BJ (cell line): Measurements from ENCODE around the gene SPACDR. TPM values are rescaled to one million over a fixed set of nuclear protein-coding genes. Genes with fewer than 3 reads are reported as not detected.

ENCODE experiments used
- CTCF ChIA-PET: fragments of 350-600 bp; formaldehyde crosslinking; extraction: SDS; loops from one replicate; lab custom pipeline; 2021; ENCODE audit warnings: antibody characterized with exemption, inconsistent platforms; lab: Yijun Ruan, JAX
- POLR2A ChIA-PET: fragments of 300-600 bp; sonication (Branson Sonifier 250); formaldehyde crosslinking; extraction: SDS; loops from one replicate; lab custom pipeline; 2021; ENCODE audit warnings: antibody characterized with exemption; lab: Charles Lee
- DNase-seq: peaks from one replicate; pipeline ENCODE4 v3.0.0-alpha.2; 2011; ENCODE audit warnings: low read depth
- H3K27me3 ChIP-seq: 2 replicates; pipeline ENCODE4 v1.6.0; 2011; ENCODE audit warnings: low read length; ENCODE audit not compliant: control insufficient read depth, insufficient read depth
- H3K36me3 ChIP-seq: 2 replicates; pipeline ENCODE4 v1.5.1; 2011; ENCODE audit warnings: low read length; ENCODE audit not compliant: control insufficient read depth, insufficient read depth
- H3K4me3 ChIP-seq: 2 replicates; pipeline ENCODE4 v1.5.1; 2011; ENCODE audit warnings: low read depth, mild to moderate bottlenecking, control low read depth, low read length
- polyA plus RNA-seq: library from polyadenylated mRNA; depleted of rRNA; stranded (reverse); fragments of >200 nt; gene quantifications from 2 replicates; pipeline ENCODE4 v1.2.3, GENCODE V29; 2011
- TF ChIP-seq, protein P1 (sequence below): IDR thresholded peaks from 2 replicates; pipeline ENCODE4 v1.5.1; 2011; ENCODE audit warnings: low read depth, mild to moderate bottlenecking, control low read depth, inconsistent platforms, low read length, moderate library complexity; ENCODE audit not compliant: insufficient read depth

The SPACDR gene
- polyA plus RNA-seq, 1 experiment = 0.32 TPM

DNA sequence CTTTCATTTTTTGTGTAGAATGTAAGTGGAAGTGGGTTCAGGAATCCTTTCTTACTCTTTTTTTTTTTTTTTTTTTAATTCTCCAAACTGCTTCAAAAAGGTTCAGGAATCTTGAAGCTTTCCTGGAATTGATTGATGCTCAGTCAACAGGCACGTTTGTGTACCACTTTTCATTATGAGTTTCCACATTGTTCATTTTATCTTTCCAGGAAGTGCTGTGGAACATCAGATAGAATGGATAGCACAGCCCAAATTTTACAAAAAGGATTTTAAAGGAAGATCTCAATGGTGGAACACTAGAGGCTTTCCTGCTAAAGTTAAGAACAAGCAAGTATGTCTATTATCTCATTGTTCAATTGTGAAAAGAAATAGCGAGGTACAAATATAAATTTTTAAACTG is 25.9 kb downstream of the SPACDR start:
- POLR2A ChIA-PET = no interaction called here
- DNase-seq = no peak
- CTCF ChIA-PET = interaction anchor here (1.5 to 2.1 kb wide), 3 partner anchors 9 to 45 kb away, joined by 4 to 7 read pairs (median 6); partner anchors contain the start of genes MEPCE and NYAP1
- TF ChIP-seq, protein P1, sequence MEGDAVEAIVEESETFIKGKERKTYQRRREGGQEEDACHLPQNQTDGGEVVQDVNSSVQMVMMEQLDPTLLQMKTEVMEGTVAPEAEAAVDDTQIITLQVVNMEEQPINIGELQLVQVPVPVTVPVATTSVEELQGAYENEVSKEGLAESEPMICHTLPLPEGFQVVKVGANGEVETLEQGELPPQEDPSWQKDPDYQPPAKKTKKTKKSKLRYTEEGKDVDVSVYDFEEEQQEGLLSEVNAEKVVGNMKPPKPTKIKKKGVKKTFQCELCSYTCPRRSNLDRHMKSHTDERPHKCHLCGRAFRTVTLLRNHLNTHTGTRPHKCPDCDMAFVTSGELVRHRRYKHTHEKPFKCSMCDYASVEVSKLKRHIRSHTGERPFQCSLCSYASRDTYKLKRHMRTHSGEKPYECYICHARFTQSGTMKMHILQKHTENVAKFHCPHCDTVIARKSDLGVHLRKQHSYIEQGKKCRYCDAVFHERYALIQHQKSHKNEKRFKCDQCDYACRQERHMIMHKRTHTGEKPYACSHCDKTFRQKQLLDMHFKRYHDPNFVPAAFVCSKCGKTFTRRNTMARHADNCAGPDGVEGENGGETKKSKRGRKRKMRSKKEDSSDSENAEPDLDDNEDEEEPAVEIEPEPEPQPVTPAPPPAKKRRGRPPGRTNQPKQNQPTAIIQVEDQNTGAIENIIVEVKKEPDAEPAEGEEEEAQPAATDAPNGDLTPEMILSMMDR = no peak
- Histone ChIP-seq H3K27me3 (no peaks in the 10 kb centered on the region), H3K4me3 (no peak overlapping the region), H3K36me3 (peaks cover 13% of the 10 kb centered on the region)

DNA sequence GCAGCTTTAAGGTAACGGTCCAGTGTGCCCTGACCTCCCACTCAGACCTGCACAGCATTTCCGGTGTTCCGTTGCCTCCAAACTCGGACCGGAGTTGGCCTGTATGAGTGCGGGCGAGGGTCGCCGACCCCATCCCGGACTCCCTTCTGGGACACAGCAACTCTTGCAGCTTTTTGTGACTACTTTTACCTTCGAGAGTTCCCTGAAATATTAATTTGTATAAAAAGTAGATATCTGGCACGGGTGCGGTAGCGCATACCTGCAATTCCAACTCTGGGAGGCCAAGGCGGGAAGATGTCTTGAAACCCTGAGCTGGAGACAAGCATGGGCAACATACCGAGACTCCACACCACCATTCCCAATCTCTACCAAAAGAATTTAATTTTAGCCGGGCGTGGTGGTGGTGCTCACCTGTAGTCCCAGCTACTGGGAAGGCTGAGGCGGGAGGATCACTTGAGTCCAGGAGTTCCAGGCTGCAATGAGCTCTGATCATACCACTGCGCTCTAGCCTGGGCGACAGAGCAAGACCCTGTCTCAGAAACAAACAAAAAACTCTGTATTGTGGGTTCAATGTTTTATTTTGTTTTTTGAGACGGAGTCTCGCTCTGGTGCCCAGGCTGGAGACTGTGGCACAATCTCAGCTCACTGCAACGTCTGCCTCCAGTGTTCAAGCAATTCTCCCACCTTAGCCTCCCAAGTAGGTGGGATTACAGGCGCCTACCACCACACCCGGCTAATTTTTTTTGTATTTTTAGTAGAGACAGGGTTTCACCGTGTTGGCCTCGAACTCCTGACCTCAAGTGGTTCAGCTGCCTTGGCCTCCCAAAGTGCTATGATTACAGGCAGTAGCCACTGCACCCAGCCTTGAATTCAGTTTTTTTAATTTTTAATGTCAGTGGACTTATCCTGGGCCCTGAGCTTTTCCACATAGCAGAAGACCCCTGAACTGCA is 26.6 kb downstream of the SPACDR start:
- CTCF ChIA-PET = interaction anchor here (0.7 to 2.1 kb wide), 6 partner anchors 8 to 415 kb away, joined by 3 to 7 read pairs (median 5); partner anchors contain the start of genes MEPCE, NYAP1 and SLC12A9
- no peak for DNase-seq
- TF ChIP-seq, protein P1 = no peak
- H3K27me3 ChIP-seq = no peaks in the 10 kb centered on the region
- H3K36me3 ChIP-seq = peaks cover 16% of the 10 kb centered on the region
- H3K4me3 ChIP-seq = no peak overlapping the region
- POLR2A ChIA-PET = interaction anchor here (0.5 to 0.7 kb wide), 2 partner anchors 172 to 175 kb away, joined by 3 to 4 read pairs; partner anchors contain the start of gene MOSPD3

DNA sequence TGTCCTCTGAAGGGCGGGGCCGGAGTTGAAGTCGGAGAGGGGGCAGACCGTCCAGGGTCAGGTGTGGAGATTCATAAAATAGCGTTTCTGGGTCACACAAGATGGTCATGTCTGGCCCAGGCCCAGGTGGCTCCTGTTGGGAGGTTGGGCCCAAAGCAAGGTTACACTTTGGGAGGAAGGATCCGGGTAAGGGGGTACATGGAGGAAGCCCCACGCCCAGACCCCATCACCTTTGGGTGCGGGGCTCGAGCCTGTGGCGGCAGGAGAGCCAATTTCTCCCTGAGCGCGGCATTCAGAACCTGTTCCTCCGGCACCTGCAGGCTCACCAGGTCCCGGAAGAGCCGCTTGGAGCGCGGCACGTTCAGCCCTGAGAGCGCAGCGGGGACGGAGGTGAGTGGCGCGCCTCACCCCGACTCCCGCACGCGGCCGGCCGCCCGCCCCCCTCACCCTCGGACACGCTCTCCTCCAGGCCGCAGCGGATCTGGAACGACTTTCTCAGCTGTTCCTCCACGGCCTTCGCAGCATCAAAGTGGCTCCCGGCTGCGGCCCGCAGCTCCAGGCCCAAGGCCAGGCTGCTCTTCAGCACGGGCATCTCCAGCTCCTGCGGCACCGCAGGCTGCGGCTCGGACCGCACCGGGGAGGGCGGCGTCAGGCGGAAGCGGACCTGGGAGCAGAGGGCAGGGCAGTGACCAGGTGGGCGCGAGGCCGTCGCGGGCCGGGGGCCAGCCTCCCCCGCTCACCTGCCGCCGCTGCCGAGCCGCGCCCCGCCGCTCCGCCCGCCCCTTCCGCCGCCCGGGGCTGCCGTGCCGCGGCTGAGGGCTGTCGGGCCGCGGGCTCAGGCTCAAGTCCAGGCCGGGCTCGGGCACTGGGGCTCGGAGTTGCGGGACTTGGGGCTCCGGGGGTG is 28.4 kb downstream of the SPACDR start:
- peaks cover 19% of the 10 kb centered on the region for H3K36me3 ChIP-seq
- ChIA-PET CTCF (interaction anchor here (1.0 to 1.4 kb wide), 3 partner anchors 14 to 417 kb away, joined by 4 to 6 read pairs (median 5); partner anchors contain the start of gene SLC12A9), POLR2A (no interaction called here)
- TF ChIP-seq, protein P1 = no peak
- H3K4me3 ChIP-seq = peak overlapping the region; percentile 77
- no peak for DNase-seq
- H3K27me3 ChIP-seq = no peaks in the 10 kb centered on the region

DNA sequence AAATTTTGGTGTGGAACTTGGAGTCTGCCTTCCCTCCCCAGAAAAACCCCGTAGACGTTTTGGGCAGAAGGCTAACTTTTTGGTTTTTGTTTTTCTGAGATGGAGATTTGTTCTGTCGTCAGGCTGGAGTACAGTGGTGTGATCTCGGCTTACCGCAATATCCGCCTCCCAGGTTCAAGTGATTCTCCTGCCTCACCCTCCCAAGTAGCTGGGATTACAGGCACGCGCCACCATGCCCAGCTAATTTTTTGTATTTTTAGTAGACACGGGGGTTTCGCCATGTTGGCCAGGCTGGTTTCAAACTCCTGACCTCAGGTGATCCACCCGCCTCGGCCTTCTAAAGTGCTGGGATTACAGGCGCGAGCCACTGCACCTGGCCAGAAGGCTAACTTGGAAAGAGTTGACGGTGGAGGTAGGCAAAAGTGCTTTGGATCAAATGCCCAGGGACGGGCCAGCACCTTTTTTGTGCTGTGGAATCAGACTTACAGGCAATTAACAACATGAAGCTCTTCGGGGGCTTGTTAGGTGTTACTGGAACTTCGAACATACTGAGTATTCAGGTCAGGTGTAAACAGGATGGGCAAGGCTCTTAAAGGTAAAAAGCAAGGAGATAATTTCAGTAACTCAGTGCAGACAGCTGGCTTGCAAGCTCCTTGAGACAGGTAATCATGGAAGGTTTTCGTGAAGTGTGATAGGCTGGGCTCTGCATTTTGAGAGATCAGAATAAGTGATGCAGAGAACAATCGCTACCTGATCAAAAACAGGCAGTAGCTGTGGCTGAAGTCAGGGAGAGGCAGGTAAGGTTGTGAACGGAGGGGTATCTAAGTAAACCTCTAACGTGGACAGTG is 29.5 kb downstream of the SPACDR start:
- CTCF ChIA-PET = interaction anchor here (1.4 kb wide), 1 partner anchor 15 kb away, joined by 5 read pairs; no protein-coding TSS in a partner anchor
- TF ChIP-seq, protein P1 = no peak
- Histone ChIP-seq H3K36me3 (peaks cover 19% of the 10 kb centered on the region), H3K4me3 (peak overlapping the region; percentile 77; the same call in 1 of the 2 replicates), H3K27me3 (no peaks in the 10 kb centered on the region)
- no peak for DNase-seq
- POLR2A ChIA-PET = no interaction called here
